ENCODE data around the gene TMEM186.
"Not testable (repeated sequence)": the region's sequence is repeated elsewhere in the genome, so short reads cannot be mapped to it uniquely, and the experiment has no call there.

TMEM186 gene, protein sequence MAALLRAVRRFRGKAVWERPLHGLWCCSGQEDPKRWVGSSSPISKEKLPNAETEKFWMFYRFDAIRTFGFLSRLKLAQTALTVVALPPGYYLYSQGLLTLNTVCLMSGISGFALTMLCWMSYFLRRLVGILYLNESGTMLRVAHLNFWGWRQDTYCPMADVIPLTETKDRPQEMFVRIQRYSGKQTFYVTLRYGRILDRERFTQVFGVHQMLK

DNA sequence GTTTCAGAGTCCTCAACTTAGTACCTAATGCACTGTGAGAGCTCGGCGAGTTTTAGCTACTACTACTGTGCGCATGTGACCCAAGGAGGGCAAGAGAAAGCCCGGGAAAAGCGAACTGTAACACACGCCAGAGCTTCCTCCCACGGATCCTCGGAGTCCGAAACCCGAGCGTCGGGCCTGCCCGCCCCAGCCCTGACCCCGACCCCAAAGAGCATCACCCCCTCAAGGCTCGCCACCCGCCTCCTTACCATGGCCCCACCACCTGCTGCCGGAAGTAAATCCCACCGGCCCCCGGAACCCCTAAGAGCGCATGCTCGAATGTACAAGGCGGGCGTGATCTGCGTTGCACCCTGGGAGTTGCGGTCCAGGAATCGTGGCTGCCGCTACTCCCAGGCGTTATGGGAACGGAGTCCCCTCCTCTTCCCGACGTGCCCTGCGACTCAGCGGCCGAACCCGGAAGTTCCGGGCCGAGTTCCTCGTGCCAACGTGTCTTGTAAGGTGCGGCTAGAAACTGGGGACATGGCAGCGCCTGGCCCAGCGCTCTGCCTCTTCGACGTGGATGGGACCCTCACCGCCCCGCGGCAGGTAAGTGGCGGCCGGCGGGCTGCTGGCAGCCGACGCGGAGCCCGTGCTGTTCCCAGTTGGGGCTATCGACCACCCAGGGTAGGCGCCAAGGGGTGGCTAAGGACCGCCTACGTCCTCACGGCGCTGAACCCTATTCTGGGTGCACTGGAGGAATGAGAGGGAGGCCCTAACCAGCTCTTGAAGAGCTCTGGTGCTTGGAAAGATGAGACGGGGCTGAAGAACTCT is at the start of gene TMEM186, which contains the start of gene PMM2:
TSS of gene TMEM186 (minus strand) at position 276 of the 810 bp plus-strand sequence. CDS start at position 251, 25 bp downstream.
TSS of gene PMM2 (plus strand) at position 476 of the 810 bp plus-strand sequence. CDS start at position 520, 44 bp downstream.
- peak; percentile 79 for DNase-seq

DNA sequence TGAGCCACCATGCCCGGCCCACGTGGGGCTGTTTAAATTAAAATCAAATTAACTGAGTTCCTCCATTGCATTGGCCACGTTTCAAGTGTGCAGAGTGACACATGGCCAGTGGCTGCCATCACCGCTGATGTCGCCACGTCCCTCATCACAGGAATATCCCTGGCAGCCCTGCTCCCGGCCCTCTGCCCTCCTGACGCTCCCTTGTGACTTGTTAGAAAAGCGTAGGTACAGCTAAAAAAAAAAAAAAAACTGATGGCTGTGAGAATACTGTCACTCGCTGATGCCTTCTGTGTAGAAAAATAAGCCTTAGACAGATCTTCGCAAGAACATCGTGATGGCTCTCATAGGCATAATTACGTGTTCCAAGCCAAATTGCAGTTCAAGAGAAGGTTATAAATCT is 49.7 kb upstream of the TMEM186 start:
- DNase-seq: no peak

DNA sequence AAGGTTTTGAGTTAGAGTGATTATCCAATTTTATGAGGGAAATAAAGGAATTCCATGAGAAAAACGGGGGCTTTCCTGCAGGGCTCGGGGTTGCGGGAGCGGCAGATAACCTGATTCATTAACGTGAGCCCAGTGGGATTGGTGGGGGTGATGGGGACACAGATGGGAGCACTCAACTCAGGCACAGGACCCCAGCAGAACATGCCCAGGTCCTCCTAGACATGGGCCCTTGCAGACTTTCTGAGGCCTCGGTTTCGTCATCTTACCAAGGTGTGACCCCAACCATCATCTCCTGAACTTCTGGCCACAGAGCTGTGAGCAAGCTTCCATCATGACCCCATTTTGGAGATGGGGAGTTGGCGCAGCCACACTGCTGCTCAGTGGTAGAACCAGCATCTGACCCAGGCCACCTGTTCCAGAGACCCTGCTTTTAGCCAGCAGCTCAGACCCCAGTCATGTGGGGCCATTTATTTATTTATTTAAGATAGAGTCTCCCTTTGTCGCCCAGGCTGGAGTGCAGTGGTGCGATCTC is 49.0 kb upstream of the TMEM186 start:
- DNase-seq: no peak

DNA sequence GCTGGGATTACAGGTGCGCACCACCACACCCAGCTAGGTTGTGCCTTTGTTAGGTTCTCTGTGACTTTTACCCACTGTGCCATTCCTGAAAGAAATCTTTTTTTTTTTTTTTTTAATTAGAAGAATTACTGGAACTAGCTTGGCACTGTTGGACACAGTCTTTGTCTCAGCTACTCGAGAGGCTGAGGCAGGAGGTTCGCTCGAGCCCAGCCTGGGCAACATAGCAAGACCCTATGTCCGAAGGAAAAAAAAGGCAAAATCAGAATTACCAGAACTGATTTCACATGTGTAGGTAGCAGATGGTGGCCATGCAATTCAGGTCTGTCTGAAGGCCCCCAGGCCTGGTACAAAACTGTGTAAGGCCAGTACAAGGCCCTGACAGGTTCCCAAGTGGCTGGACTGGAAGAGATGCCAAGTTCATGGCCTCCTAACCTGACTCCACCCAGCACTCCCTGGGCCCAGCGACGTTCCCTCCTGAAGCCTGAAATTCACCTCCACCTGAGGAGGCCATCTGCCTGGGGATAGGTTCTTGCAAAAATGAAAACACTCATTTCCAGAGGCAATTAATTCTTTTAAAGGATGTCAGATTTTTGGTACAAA is 48.4 kb upstream of the TMEM186 start:
- no peak for DNase-seq

DNA sequence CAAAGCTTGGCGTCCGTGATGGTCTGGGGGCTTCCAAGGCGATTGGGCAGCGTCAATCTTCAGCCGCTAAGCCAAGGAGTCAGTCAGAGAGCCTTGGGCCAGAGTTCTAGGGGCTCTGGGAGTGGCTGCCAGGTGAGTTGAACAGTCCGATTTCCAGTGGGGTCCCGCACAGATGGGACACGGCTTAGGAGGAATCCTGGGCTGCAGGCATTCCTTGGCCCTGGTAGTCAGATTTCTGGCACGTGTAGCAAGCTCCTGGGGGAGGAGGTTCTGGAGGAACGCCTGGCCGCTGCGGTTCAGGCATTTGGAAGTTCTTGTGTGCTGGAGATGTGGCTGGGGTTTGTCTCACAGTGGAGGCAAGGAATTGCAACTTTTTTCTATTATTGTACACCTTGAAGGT is 45.9 kb upstream of the TMEM186 start:
- DNase-seq: not testable (repeated sequence)

DNA sequence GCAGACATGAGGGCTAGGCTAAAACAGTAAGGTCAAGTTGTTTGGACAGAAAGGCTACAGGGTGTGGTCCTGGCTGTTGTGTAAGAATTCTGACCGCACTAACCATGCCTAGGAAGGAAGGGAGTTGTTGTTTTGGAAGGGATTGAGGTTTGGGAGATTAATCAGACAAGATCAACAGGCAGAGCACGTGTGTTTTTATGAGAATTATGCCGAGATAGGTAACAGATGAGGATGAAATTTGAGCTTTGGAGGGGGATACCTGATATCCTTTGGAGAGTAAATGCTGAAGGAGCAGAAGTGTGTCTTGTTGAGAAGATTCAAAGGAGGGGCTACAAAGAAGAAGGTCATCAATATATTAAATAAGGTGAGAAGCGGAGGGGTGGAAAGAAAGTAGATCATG is 44.6 kb upstream of the TMEM186 start:
- DNase-seq: not testable (repeated sequence)

DNA sequence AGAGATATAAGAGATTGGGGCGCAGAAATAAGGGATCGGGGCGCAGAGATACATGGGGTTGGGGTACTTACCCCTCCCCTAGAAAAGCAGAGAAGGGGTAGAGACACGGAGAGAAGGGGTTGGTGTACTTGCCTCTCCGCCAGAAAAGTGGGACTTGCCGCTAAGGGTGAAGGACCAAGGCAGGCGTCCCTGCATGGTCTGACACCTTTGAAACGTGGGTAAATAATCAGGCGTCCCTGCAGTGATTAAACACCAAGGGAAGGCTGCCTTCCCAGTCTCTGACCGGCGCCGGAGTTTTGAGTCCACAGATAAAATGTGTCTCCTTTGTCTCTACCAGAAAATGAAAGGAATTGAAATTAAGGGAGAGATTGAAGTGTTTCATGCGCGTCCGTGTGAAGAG is 40.2 kb upstream of the TMEM186 start:
- DNase-seq: not testable (repeated sequence)

DNA sequence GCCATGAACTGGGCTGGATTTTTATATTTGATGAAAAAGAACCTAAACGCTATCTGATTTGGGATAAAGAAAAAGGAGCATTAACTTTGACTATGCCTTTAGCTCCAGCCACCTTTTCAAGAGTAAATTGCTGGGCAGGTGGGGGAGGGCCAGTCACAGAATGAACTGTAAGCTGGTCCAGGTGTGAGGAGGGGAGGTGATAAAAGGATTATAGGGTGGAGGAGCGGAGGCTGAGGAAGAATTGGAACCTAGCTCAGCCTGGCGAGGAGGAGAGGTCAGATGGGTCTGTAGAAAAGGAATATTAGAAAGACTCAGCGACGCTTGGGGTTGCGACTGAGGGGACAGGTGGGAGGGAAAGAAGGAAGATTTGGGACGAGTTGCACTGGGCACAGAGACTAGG is 39.4 kb upstream of the TMEM186 start:
- not testable (repeated sequence) for DNase-seq

DNA sequence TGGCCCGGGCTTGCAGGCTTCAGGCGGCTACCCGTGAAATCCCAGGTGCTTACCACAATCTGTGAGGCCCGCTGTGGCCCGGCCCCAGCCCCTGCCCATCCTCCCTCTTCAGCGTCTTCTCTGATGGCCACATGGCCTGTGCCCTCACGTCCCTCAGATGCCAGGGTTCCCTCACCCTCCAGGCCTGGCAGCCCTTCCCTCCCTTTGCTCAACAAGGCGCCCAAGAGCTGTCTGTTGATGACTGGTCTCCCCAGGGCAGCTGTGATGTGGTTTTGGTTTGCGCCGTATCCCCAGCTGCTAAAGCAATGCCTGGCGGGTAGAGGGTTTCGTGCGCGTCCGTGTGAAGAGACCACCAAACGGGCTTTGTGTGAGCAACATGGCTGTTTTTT is 35.3 kb upstream of the TMEM186 start:
- no peak for DNase-seq

DNA sequence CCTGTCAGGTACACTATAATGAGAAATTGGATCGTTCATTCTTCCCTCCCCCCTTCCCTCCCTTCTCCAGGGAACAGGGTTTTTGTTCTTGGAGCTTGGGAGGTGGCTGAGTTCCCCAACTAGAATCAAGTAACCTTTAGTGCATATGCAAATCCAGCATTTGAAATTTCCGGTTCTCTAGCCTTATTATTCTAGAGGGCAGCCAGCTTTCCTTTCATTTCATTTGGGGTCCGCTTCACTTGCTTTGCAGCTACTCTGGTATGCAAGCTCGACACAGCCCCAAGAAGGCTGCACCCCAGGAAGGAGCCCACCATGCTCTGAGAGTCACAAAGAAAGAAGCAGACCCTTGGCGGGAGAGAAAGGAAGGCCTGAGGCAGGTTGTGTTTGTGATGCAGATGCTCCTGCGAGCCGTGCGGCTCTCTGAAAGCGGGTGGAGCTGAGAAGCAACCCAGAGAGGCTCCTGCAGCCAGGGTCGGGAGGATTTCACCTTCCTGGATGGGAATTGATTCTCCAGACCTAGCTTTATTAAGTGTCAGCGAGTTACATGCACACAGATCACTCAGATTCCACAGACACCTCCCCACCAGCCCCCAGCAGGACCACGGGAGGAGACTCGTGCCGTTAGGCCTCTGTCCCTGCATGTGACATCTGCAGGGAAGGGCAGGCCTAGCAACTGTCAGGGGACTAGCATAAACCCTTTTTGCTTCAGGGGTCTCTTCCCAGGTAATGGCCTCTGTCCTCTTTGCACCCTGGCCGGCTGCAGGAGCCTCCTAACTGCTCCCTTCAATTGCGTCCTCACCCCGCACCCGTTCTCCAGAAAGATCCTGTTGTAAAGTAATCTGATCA is 34.7 kb upstream of the TMEM186 start:
- no peak for DNase-seq

DNA sequence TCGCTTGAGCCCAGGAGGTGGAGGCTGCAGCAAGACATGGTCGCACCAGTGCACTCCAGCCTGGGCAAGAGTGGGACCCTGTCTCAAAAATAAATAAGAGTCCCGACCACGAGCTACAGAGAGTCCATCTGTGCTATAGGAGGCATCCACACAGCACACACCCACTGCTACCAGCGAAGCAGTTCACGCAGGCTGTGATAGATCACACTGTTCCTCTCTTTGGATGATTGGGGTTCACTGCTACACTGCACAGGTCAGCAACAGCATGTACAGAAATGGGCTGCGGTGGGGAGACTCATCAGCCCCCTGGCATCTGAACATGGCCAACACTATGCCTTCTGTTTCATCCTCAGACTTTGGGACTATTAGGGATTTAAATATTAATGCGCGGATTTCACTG is 34.0 kb upstream of the TMEM186 start:
- DNase-seq: no peak

DNA sequence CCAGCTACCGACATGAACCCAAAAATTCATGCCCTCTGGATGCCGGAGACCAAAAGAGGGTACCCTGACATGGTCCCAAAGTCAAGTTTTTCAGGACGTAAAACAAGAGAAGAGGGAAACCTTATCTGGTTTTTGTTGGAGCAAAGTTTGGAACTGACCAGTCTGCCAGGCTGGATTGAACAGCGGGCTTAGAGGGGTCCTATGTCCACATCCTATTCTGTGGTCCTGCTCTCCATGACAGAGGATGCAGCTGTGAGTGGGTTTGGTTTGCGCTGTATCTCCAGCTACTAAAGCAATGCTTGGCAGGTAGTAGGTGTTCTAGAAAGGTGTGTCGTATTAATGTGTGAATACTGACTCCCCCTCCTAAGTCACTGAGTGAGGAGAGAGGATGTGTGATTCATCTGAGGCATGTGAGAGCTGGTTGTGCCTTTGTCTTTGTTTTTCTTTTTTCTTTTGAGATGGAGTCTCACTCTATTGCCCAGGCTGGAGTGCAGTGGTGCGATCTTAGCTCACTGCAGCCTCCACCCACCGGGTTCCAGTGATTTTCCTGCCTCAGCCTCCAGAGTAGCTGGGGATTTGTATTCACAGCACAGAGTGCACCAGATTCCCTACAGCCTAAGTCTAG is 31.2 kb upstream of the TMEM186 start:
- no peak for DNase-seq

DNA sequence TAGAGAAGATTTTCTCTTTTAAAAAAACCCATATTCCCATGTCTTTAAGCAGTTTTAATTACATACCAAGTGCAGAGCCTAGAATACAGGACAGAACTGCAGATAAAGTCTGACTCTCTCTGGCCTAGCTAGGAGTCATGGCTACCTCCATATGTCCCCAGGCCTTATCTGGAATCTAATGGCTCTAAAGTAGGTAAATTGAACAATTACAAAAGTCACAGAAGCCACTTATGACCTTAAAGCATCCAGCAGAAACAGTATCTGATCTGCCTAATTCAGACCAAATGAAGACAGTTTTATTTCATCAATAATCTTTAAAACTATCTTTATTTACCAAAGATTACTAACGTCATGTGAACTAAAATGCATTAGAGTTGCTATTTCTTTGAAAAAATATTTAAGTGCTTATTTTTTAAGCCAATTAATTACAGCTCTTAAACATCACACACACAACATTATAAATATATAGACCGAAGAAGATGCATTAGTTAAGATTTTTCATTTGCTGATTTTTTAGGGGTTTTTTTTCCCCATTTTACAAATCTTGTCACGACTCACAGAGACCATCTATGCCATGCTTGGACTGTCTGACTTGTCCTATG is 28.9 kb upstream of the TMEM186 start:
- no peak for DNase-seq

DNA sequence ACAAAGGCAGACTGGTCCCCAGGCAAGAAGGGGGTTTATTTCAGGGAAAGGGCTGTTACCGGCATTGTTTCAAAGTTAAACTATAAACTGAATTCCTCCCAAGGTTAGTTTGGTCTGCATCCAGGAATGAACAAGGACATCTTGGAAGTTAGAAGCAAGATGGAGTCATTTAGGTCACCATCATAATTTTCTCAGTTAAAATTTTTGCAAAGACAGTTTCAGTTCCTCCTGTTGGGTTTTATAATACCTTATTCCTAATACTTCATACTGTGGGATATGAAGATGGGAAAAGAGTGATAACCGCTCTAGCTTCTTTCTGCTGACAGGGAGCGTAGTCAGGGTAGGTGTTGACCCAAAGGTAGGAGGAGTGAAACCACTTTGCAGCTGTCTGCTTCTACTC is 25.0 kb upstream of the TMEM186 start:
- no peak for DNase-seq

DNA sequence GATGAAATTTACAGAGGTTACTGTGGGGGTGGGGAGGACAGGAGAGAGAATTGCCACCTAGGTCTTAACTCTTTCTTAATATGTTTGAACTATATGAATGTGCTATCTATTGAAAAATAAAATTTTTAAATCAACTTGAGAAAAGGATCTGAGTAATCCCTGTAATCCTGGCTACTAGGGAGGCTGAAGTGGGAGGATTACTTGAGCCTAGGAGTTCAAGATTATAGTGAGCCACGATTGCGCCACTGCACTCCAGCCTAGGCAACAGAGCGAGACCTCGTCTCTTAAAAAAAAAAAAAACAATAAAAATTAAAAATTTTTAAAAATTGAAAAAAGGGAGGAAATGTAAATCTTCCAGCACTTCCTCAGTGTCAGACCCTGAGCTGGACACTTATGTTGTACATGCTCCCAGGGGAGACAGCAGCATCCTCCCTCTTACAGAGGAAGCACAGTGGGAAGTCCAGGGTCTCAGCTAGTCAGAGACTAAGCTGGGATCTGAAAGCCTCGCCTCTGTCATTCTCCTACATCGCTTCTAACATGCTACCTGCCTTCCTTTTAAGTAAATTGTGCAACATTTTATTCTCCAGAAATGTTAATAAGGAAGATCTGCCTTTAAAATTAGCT is 22.1 kb upstream of the TMEM186 start:
- no peak for DNase-seq

DNA sequence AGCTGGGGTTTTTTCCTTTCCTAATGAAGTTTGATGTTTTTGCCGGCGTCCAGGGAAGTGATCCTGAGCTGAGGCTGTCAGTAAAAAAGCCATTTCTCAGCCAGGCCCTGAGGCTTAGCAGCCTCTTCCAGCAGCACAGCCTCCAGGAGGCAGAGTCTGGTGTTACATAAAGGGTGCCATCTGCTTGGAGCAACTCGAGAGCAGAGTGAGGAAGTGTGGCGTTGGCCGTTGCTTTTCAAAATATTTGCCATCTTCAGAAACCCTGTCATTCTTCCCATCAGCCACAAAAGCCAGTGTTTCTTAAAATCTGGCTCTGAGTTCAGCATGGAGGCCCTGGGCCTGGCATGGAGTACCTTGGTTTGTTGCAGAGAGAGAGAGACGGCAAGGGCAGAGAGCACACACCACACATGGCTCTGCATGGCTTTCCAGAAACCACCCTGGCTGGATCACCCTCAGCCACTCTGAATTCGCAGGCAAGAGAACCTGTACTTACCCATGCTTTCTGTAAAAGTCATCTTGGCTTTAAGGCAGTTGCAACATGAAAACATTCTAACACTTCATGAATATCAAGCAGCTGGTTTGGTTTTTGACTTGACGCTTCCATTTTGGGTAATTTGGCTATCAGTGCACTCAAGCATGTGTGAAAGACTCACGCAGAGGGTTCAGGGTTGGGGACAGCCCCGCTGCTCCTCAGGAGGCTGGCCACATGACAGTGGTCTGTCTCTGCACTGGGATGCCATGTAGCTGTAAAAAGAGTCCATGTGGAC is 21.2 kb upstream of the TMEM186 start:
- no peak for DNase-seq

DNA sequence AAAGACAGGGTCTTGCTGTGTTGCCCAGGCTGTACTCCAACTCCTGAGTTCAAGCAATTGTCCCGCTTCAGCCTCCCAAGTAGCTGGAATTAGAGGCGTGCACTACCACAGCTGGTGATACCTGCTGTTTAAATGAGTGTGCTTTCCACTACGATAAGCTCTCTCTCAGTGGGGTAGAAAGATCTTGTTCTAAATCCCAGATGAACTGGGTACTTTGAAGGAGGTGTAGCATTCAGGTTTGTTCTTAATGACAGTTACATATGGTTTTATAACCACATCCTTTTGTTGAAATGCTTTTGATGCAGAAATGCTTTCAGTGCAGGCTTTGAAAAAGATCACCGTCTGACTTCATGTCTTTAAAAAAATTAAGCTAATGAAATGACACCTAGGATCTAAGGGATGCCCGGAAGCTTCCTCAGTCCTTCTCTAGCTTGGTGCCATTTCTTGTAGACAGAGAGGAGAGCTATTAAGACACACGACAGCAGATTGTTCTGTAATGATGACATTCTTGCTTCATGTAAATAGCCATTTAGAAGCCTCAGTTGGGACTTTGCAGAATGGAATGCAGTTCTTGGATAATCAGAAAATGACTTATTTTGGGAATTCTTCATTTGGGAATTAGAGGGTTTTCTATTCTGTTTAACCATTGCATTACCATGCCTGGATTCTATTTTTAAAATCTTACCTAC is 19.7 kb upstream of the TMEM186 start:
- no peak for DNase-seq

DNA sequence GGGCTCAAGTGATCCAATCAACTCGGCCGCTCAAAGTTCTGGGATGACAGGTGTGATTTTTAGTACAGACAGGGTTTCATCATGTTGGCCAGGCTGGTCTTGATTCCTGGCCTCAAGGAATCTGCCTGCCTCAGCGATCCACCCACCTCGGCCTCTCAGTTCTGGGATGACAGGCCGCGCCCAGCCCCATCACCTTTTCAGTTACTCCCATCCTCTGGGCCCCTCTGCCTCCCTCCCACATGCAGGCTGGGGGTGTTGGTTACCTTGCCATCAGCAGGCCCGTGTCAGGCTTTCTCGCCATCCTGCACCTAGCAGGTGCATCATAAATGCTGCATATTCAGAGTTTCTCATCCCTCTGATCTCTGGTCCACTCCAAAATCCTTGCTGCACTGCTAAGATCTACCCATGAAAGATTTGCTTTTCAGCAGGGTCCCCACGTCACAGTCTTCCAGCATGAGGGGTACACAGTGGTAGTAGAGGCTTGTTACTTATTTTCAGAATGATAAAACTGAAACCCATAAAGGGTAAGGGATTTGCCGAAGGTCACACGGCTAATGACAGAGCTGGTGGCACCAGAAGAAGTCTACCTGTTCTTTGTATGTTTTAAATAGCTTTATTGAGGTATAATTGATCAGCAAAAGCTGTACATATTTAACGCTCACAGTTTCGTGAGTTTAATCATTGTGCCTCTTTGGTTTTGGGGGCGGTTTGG is 16.8 kb upstream of the TMEM186 start:
- DNase-seq: no peak

DNA sequence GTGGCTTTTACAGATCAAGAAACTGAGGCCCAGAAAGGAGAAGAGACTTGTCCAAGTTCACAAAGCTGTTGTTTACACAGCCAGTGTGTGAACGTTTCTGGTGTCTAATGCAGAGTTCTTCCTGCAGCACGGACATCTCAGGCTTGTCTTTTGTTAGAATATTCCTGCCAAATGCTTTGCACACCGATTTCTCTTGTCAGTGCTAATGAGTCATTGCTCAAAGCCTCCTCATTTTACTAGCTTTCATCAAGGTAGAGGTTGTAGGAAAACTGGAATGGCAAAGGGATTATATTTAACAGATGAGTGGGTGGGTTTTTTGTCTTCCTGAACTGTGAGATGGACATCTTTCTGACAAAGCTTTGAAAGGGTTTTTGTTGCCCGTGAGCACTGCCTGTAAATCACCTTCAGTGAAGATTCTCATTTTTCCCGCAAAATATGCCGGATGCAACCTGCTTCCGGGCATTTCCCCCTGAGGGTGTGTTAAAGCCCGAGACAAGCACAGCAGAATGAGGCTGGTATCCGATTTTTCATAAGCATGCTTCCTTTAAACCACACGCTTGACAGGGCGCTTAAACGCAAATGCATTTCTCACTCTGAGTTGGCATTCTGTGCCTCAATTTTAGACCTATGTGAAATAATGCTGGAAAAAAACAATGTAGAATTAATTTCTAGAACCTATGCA is 14.9 kb upstream of the TMEM186 start:
- no peak for DNase-seq
